GM21381 (cell line): ENCODE results near the gene ASB8.

Experiments used
- ATAC-seq: cut with Tn5 transposase; IDR thresholded peaks from one replicate; pipeline ENCODE4 v1.9.1; 2021; ENCODE audit warnings: mild to moderate bottlenecking, moderate library complexity; ENCODE audit not compliant: unreplicated experiment

The ASB8 gene, protein sequence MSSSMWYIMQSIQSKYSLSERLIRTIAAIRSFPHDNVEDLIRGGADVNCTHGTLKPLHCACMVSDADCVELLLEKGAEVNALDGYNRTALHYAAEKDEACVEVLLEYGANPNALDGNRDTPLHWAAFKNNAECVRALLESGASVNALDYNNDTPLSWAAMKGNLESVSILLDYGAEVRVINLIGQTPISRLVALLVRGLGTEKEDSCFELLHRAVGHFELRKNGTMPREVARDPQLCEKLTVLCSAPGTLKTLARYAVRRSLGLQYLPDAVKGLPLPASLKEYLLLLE

DNA sequence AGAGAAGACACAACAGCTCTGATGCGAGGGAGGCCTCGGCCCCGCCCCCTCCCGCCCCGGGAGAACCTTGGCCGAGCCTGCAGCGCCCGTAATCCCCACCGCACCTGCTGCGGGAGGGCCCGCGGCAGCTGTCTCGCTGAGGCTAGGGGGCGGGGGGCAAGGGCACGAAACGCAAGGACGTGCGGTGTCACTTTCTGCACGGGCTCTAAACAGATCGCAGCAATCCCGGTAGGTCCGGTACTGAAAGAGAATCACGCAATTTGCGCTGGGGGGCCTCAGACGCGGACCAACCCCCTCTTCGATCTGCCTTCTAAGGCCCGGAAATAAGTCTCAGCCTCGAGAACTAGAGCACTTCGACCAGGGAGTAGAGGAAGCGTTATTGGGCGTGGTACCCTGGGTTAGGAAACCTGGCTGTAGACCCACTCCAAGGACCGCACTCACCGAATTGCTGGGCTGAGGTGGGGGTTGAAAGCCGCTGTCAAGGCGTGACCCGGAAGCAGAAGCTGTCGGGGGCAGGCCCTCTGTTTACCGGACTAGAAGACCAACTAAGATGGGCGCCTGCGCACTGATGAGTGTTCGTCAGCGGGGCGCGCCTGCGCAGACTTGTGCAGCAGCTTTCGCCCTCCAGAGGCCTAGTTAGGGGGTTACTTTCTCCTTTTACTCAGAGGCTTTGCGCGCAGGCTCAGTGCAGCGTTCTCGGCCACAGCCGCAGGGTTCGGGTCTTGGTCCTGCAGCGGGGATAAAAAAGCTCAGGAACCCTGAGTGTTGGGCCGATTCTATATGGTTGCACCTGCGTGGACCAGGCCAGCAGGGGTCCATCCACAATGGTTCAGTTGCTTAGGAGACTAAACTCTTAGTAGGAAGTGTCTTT is at the start of gene ASB8:
Gene ASB8 (minus strand): TSS at position 498 of the 871 bp plus-strand sequence. CDS start 4,019 bp downstream, outside the sequence.
- ATAC-seq: peak; percentile 80

DNA sequence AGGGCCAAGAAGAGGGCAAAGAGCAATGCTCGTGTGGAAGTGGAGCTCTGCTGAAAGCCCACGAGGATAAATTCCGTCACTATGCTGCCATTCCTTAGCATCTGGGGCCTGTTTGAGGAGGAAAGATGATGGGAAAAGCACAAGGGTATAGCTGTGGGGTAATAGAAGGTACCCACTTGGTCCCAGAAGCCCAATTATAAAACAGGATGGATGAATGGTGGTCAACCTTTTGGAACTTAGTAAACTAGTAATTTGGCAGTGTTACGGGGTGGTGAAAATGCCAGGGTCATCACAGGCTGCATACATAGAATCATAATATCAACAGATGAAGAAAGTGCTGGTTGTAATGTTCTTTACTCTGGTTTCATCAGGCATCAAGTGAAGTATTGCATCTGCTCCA is 45.9 kb upstream of the ASB8 start, which contains the start of gene OR10AD1:
Gene OR10AD1 (minus strand): TSS at position 101 of the 400 bp plus-strand sequence. CDS start 0 bp downstream, at position 101.
- no peak for ATAC-seq

DNA sequence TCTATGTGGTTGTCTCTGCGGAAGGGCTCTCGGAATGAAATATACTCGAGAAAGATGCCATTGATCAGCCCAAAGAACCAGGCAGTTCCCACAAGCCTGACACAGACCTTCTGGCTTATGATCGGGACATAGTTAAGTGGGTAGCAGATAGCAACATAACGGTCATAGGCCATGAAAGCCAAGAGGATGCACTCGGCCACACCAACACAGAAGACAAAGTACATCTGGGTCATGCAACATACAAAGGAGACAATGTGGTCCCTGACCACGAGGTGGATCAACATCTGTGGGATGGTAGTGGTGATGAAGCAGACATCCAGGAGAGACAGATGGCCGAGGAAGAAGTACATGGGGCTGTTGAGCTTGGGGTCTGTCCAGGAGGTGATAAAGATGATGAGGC is 45.5 kb upstream of the ASB8 start:
- no peak for ATAC-seq

DNA sequence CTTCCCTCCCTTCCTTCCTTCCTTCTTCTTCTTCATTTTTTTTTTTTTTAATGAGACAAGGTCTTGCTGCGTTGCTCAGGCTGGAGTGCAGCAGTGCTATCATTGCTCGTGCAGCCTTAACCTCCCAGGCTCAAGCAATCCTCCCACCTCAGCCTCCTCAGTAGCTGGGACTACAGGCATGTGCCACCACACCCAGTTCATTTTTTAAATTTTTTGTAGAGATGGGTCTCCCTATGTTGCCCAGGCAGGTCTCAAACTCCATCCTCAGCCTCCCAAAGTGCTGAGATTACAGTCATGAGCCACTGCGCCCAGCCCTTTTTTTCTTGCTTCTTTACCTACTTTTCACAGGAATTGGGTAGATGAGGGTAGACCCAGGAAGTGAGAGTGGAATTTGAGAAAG is 44.2 kb upstream of the ASB8 start:
- ATAC-seq: no peak

- no peak for ATAC-seq
These were observed 43.8 kb upstream of the ASB8 start for GRCh38 chr12:48201091-48201490.

DNA sequence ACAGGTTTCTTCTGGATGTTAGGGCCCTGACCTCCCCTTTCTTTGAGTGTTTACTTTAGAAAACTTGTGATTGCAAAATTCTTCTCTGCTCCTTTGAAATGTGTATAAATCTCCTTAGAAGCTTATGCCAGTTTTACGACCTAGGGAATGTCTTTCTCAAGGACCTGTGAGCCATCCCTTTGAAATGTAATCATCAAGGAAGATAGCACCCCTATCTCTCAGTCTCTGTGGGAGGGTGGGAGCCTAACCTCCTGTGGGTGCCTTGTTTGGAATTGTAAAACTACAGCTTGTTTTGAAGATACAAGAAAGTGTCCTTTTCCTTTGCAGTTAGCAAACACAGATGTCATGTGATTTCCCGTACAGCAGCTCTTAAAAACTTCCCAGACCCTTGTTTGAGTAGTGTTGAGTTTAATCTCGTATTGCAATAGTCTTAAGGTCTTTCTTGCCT is 42.5 kb upstream of the ASB8 start:
- no peak for ATAC-seq

GRCh38 chr12:48198985-48199384 is 41.7 kb upstream of the ASB8 start:
- ATAC-seq: no peak

- peak; percentile 17 for ATAC-seq
These were observed 41.3 kb upstream of the ASB8 start for GRCh38 chr12:48198672-48198971.

- peak; percentile 99 for ATAC-seq
These were observed 40.8 kb upstream of the ASB8 start for GRCh38 chr12:48197971-48198671.

DNA sequence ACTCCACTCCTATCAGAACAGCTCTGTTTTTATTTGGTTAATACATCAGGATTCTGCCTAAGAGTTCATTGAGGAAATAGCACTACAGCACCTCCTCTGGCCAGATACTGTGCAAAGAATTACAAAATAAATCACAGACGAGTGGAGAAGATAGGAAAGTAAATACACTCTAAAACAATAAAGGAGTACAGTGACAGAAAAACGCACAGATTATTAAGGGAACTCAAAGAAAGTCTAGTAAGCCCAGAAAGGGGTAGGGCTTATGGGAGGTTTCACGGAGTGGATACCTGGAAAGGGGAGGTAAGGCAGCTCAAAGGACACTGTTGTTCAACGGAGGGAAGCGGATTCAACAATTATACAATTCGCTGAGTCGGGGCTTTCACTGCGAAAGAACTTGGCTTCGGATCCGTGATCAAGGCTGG is 40.2 kb upstream of the ASB8 start:
- no peak for ATAC-seq

DNA sequence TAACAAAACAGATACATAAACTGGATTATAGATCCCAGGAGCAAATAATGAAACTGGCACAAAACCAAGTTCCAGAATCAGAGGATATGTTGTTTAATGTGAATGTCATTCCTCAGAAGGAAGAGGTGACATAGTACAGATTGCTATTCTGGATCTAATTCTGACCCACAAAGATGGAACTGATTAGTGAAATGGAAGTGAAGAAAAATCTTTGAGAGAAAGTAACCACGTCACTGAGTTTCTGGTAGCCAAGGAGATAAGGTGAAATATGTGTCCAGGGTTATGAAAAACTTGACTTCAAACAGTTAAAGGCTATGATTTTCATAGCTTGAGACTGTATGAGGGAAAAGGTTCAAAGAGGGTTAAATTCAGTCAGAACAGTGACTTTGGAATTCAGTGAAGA is 37.5 kb upstream of the ASB8 start:
- no peak for ATAC-seq

- ATAC-seq: no peak
These were observed 36.3 kb upstream of the ASB8 start for GRCh38 chr12:48193623-48194022.

DNA sequence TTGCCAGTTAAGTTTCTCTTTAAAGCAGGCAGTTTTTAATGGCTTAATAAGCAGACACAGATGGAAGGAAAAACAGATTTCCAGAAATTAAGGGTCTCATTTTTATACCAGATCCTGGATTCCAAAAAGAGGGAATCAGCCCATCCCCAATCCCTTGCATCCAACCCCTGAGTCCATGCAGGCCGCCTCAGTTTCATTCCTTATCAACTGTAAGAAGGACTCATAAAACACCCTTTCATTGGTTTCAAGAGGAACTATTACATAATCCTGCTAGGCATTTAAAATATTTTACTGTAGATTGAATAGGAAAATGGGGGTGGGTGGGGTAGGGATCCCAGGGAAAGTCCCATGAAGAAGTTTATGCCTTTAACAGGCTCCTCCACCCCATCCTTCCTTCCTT is 35.5 kb upstream of the ASB8 start:
- no peak for ATAC-seq

DNA sequence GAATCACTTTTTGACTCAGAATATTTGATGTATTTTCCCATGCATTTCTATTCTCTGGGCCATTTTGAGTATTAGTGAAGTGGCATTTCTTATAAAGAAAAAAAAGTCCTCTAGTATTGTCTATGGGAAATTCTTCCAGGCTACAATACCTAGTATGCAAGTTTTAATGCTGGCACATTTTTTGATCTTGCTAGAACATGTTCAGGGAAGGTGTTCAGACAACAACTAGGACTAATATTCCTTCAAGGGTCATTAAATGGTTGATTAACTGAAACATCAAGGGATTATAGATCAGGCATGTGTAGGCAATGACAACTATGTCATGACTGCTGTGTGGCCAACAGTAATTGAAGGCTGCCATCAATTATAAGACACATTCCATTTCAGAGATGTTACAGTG is 33.8 kb upstream of the ASB8 start:
- ATAC-seq: no peak

- no peak for ATAC-seq
These were observed 32.2 kb upstream of the ASB8 start for GRCh38 chr12:48189331-48190125.

DNA sequence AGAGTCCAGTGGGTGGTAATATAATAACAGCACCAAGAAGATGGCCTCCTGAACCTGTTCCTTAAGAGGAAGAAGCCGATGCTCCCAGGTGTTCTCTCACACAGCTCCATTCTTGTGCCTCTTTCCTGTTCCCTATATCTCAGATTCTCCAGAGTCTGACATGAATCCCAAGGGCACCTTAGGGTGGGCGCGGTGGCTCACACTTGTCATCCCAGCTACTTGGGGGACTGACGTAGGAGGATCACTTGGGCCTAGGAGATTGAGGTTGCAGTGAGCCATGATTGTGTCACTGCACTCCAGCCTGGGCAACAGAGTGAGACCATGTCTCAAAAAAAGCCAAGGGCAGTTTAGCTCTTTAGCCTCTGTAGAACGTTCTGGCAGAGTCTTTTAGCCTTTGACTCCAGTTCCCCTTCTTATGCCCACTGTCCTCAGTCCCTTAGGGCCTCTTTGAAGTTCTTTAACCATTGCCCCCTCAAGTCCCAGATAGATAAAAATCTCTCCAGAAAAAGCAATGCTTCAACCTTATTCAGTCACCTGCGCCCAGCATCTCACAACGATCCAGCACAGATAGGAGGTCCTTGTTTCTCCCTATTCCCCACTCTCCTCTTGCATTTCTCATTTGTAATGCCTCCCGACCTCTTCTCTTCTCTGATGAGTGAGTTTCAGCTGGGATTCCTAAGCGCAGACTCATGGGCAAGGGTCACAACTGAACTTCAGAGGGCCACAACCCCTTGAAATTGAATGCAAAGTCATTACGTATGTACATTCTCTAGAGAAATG is 30.8 kb upstream of the ASB8 start:
- no peak for ATAC-seq

DNA sequence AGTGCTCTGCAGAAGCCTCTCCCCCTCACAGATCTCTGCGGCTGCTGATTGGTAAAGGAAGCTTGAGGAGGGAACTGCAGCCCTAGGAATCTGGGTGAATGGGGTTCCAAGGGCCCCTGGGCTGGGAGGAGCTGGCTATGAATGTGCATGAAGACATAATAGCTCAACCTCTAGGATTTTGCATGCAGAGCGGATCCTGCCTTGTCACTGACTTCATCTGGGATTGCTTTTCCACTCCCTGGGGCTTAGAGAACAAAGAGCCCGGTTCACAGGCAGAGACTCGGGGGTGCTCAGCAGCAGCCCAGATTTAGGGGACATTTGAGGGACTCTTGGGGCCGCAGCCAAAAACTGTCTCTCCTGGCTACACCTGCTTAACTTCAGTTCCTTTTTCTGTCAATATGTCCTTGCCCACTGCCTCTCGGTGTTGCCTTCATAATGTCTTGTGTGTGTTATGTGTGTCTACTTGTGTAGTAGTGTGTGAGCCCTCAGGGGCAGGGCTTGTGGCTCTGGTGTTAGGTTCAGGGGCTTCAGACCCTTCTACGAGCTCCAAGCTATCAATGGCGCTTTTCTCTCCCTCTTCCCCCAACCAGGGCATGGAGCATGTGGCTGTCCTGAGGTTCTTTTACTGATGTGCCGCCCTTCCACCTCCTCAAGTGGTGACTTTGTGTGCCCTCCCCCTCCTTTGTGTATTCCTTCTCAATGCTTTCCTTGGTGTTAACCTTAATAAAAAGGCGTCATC is 28.0 kb upstream of the ASB8 start:
- ATAC-seq: no peak

- no peak for ATAC-seq
These were observed 27.2 kb upstream of the ASB8 start for GRCh38 chr12:48184549-48184922.

DNA sequence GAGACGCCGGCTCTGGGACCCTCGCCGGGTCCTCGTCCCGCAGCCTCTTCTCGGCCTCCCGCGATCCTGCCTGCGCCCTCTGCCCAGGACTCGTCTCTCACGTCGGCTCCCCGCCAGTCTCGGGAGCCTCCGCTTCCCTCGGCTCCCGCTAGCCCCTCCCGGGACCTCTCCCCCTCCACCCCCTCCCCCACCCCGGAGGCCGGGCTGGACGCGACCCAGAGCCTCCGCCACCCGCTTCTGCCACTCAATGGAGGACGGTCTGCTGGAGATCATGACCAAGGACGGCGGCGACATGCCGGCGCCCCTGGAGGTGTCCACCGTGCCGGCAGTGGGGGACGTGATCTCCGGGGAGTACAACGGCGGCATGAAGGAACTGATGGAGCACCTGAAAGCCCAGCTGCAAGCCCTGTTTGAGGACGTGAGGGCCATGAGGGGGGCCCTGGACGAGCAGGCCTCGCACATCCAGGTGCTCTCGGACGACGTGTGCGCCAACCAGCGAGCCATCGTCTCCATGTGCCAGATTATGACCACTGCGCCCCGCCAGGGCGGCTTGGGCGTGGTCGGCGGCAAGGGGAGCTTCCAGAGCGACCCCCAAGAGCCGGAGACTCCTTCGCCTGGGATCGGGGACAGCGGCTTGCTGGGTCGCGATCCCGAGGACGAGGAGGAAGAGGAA is 26.7 kb upstream of the ASB8 start:
- no peak for ATAC-seq
